Right lobe of liver (tissue), 4 donors: ENCODE results near the gene ACVRL1.

Experiments used
- POLR2A ChIP-seq: fragments of 450-650 bp; IDR thresholded peaks from one replicate; pipeline ENCODE4 v1.6.1; 2017; ENCODE audit warnings: antibody characterized with exemption, mild to moderate bottlenecking
- TF ChIP-seq, protein P1 (sequence below), 4 donors: fragments of 200-600 bp in 3 of 4; fragments of 450-650 bp in 1 of 4; IDR thresholded peaks; one replicate each; pipeline versions ENCODE4 v1.5.1 to v1.8.0; 2016 to 2022; ENCODE audit warnings: antibody characterized with exemption in 4 of 4, mild to moderate bottlenecking in 2 of 4
- donor health status: DM: no; HTN: no; CAD: no.
- donor health status: DM: no; HTN: no; CAD: no.
- donor health status: DM: no; HTN: yes; CAD: no.

DNA sequence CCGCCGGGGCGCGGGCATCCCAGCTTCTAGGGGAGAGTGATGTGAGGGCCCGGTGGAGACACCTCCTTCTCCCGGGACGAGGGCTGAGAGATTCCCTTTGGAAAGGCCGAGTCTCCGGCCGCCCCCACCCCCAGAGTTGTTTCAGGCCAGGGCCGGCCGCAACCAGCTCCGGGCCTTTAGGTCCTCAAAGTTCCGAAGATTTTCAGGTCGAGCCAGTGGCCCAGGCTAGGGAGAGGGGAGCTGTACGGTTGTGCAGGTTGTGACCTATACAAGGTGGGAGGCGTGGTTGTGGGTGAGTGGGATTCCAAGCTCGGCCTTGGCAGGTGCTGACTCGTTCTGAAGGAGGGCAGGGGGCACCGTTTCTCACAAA, 37.8 kb upstream of the ACVRL1 start:
- TF ChIP-seq, protein P1, sequence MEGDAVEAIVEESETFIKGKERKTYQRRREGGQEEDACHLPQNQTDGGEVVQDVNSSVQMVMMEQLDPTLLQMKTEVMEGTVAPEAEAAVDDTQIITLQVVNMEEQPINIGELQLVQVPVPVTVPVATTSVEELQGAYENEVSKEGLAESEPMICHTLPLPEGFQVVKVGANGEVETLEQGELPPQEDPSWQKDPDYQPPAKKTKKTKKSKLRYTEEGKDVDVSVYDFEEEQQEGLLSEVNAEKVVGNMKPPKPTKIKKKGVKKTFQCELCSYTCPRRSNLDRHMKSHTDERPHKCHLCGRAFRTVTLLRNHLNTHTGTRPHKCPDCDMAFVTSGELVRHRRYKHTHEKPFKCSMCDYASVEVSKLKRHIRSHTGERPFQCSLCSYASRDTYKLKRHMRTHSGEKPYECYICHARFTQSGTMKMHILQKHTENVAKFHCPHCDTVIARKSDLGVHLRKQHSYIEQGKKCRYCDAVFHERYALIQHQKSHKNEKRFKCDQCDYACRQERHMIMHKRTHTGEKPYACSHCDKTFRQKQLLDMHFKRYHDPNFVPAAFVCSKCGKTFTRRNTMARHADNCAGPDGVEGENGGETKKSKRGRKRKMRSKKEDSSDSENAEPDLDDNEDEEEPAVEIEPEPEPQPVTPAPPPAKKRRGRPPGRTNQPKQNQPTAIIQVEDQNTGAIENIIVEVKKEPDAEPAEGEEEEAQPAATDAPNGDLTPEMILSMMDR (IDR thresholded peaks at IDR 0.05): no peak
- no peak for TF ChIP-seq POLR2A
